HepG2 (cell line): Measurements from ENCODE around the gene TRIM3. TPM values are rescaled to one million over a fixed set of nuclear protein-coding genes. Genes with fewer than 3 reads are reported as not detected.

Experiments
- ATAC-seq: fragments of 200-7000 bp; cut with Tn5 transposase; 3 replicates; pipeline ENCODE4 v1.9.1; 2020; ENCODE audit warnings: mild to moderate bottlenecking, moderate library complexity
- BruUV-seq: library from RNA; stranded (reverse); fragments of 400-500 nt; replicated peaks from 2 replicates; lab custom pipeline; 2021; lab: Mats Ljungman, UMichigan
- CTCF ChIA-PET: fragments of 300-600 bp; formaldehyde crosslinking; extraction: SDS; loops from one replicate; lab custom pipeline; 2021; ENCODE audit warnings: low total read pairs, inconsistent platforms, low intra/inter-chr PET ratio; lab: Yijun Ruan, JAX
- POLR2A ChIA-PET: fragments of 350-600 bp; sonication (Branson Sonifier 250); formaldehyde crosslinking; loops from one replicate; lab custom pipeline; 2020; ENCODE audit warnings: antibody characterized with exemption, inconsistent platforms; lab: Yijun Ruan, JAX
- DNase-seq: peaks from one replicate; pipeline ENCODE4 v3.0.0-alpha.2; 2015; ENCODE audit warnings: low spot score
- FAIRE-seq: peaks from 3 replicates; lab custom pipeline; 2011; peaks lifted over from hg19 to GRCh38; lab: Jason Lieb, UNC
- H2AFZ ChIP-seq: one replicate; pipeline ENCODE4 v1.6.1; 2011; ENCODE audit warnings: low read length, inconsistent platforms
- H3K27ac ChIP-seq: fragments of 300-600 bp; 3 replicates; pipeline ENCODE4 v1.8.0; 2011; ENCODE audit warnings: mixed run types, mild to moderate bottlenecking, mixed read lengths, low read length, inconsistent platforms; ENCODE audit not compliant: insufficient read depth; ENCODE audit errors: extremely low read length
- H3K27me3 ChIP-seq, 2 experiments: fragments of 200-600 bp in 1 of 2; 2 replicates in 1 of 2; 3 replicates in 1 of 2; pipeline versions ENCODE4 v1.6.0 to v1.8.0; 2011; ENCODE audit warnings: low read length in 2 of 2, mild to moderate bottlenecking in 2 of 2, moderate library complexity in 2 of 2, inconsistent platforms in 1 of 2; ENCODE audit not compliant: insufficient read depth in 2 of 2, control insufficient read depth in 1 of 2
- H3K36me3 ChIP-seq, 2 experiments: fragments of 200-600 bp in 1 of 2; replicated peaks in 1 of 2; 2 replicates in 1 of 2; 3 replicates in 1 of 2; pipeline versions ENCODE4 v1.5.1 to v1.8.0; 2011; ENCODE audit warnings: low read length in 2 of 2, inconsistent platforms in 1 of 2; ENCODE audit not compliant: insufficient read depth in 2 of 2, control insufficient read depth in 1 of 2
- H3K4me1 ChIP-seq: 2 replicates; pipeline ENCODE4 v1.5.1; 2012; ENCODE audit warnings: low read length, inconsistent platforms; ENCODE audit not compliant: insufficient read depth
- H3K4me2 ChIP-seq: 2 replicates; pipeline ENCODE4 v1.6.0; 2011; ENCODE audit warnings: low read depth, low read length, inconsistent platforms
- H3K4me3 ChIP-seq, 3 experiments: fragments of 200-600 bp in 1 of 3; sonication (generic), shearing (Covaris generic) in 1 of 3; replicated peaks in 1 of 3; 2 replicates each; pipeline ENCODE4 v1.5.1; 2011 to 2016; ENCODE audit warnings: low read length in 3 of 3, inconsistent platforms in 2 of 3, low read depth in 2 of 3, mild to moderate bottlenecking in 2 of 3, control low read depth in 1 of 3, mixed read lengths in 1 of 3; ENCODE audit not compliant: insufficient read depth in 1 of 3
- H3K79me2 ChIP-seq: one replicate; pipeline ENCODE4 v1.6.1; 2011; ENCODE audit warnings: low read length, inconsistent platforms; ENCODE audit not compliant: insufficient read depth
- H3K9ac ChIP-seq: 2 replicates; pipeline ENCODE4 v1.6.0; 2011; ENCODE audit warnings: mild to moderate bottlenecking, low read depth, low read length, inconsistent platforms; ENCODE audit not compliant: insufficient read depth
- H3K9me3 ChIP-seq: 2 replicates; pipeline ENCODE4 v1.5.1; 2012; ENCODE audit warnings: mild to moderate bottlenecking, low read length
- H4K20me1 ChIP-seq: 2 replicates; pipeline ENCODE4 v1.6.0; 2011; ENCODE audit warnings: inconsistent platforms, mild to moderate bottlenecking, low read length, moderate library complexity; ENCODE audit not compliant: insufficient read depth
- CEBPG ChIP-seq: IDR thresholded peaks from 2 replicates; pipeline ENCODE4 v1.6.1; 2016
- HIVEP1 ChIP-seq: sonication (generic); formaldehyde crosslinking; IDR thresholded peaks from 2 replicates; pipeline ENCODE4 v1.4.0; 2020; ENCODE audit warnings: mild to moderate bottlenecking, missing genetic modification reagents
- MAFF ChIP-seq: IDR thresholded peaks from 2 replicates; pipeline ENCODE4 v1.6.1; 2011; ENCODE audit warnings: low read depth, low read length, improper control_type of control experiment
- MAFK ChIP-seq, 2 experiments: IDR thresholded peaks in 1 of 2; conservative IDR thresholded peaks in 1 of 2; 2 replicates each; pipeline ENCODE4 v1.6.1; 2011; ENCODE audit warnings: improper control_type of control experiment in 2 of 2, low read length in 2 of 2
- NFRKB ChIP-seq: fragments of 450-650 bp; IDR thresholded peaks from 2 replicates; pipeline ENCODE4 v1.6.1; 2017
- ZNF143 ChIP-seq: sonication (generic); formaldehyde crosslinking; IDR thresholded peaks from 2 replicates; pipeline ENCODE4 v1.4.0; 2020; ENCODE audit warnings: missing genetic modification reagents
- ZNF205 ChIP-seq: IDR thresholded peaks from 2 replicates; pipeline ENCODE4 v1.6.1; 2018; ENCODE audit warnings: missing biosample characterization, missing genetic modification reagents
- ZNF33B ChIP-seq: sonication (generic); formaldehyde crosslinking; IDR thresholded peaks from 2 replicates; pipeline ENCODE4 v1.5.1; 2020; ENCODE audit warnings: mild to moderate bottlenecking, missing genetic modification reagents
- ZNF605 ChIP-seq: sonication (generic); formaldehyde crosslinking; IDR thresholded peaks from 2 replicates; pipeline ENCODE4 v1.8.0; 2022; ENCODE audit warnings: mild to moderate bottlenecking, missing genetic modification reagents
- ZNF746 ChIP-seq: sonication (generic); formaldehyde crosslinking; IDR thresholded peaks from 2 replicates; pipeline ENCODE4 v1.8.0; 2022; ENCODE audit warnings: mild to moderate bottlenecking, missing genetic modification reagents
- ZSCAN31 ChIP-seq: sonication (generic); formaldehyde crosslinking; IDR thresholded peaks from 2 replicates; pipeline ENCODE4 v1.5.0; 2020; ENCODE audit warnings: low read depth, mild to moderate bottlenecking, missing genetic modification reagents
- WGBS: methylation state at CpG from one replicate; pipeline ENCODE4 v1.1.6; 2017; ENCODE audit warnings: low lambda C conversion rate; 5-methylcytosine and 5-hydroxymethylcytosine counted together
- in situ Hi-C: cut with HindIII; loops from 2 replicates; pipeline ENCODE4 v1.10.0; 2017; ENCODE audit warnings: low pct_unique_long_range_greater_than_20kb; ENCODE audit not compliant: extremely low pct_ligation_motif_present
- intact Hi-C: fragments of 100-400 bp; cut with micrococcal nuclease; formaldehyde crosslinking; loops from one replicate; pipeline ENCODE4 v1.10.0; 2022; ENCODE audit not compliant: unreplicated experiment
- polyA plus RNA-seq, 8 experiments: library from polyadenylated mRNA; depleted of rRNA in 3 of 8; stranded (reverse) in 7 of 8; unstranded in 1 of 8; fragments of >200 nt; fragmentation: Illumina TruSeq in 4 of 8; extraction: Trizol in 4 of 8; gene quantifications; 2 replicates each; pipeline versions ENCODE4 v1.2.1 to v1.2.3, GENCODE V29; 2011 to 2016; ENCODE audit warnings: low read depth in 4 of 8, missing spikeins in 1 of 8, mixed read lengths in 1 of 8; ENCODE audit not compliant: insufficient read depth in 1 of 8
- total RNA-seq, 5 experiments: library from RNA; depleted of rRNA; stranded (reverse); fragments of >200 nt; fragmentation: Illumina TruSeq; extraction: Trizol; gene quantifications; 2 replicates each; pipeline ENCODE4 v1.2.3, GENCODE V29; 2016; ENCODE audit warnings: low read depth in 1 of 5
- TF ChIP-seq, protein P1 (sequence below): sonication (generic); formaldehyde crosslinking; conservative IDR thresholded peaks from 2 replicates; pipeline ENCODE4 v1.8.0; 2022; ENCODE audit warnings: missing genetic modification reagents
- TF ChIP-seq, protein P2 (sequence below): sonication (generic); formaldehyde crosslinking; IDR thresholded peaks from 2 replicates; pipeline ENCODE4 v1.4.0; 2020; ENCODE audit warnings: missing genetic modification reagents

TRIM3 gene
- total and polyA plus RNA-seq, 2 of the 13 experiments (the other 11 are each of a cell fraction or from before 2014, with no cell fraction given), result 3.6 to 6.3 TPM

DNA sequence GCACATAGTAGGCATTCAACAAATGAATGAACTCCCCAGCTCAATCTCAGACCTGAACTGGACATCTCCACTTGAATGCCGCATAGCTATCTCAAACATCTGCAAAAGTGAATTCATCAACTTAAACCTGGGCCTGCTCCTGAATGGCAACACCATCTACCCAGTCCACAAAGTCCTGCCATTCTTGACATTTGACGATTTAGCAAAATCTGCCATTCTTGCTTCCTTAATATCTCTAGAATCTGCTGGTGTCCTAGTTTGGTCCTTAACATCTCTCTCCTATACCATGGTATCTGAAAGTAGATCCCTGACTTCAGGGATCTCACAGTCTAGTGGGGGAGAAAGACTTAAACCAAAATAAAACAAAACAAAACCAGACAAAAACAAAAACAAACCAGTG, 20.6 kb downstream of the TRIM3 start:
- H3K9ac ChIP-seq, result no peak overlapping the region
- CTCF ChIA-PET, result no interaction called here
- no peak overlapping the region for H3K27ac ChIP-seq
- BruUV-seq, result no TSS peak
- ATAC-seq (no peak), FAIRE-seq (no peak), DNase-seq (no peak)
- intact Hi-C loops, result no loop called here
- POLR2A ChIA-PET, result no interaction called here
- H3K4me1 ChIP-seq, result no peaks in the 10 kb centered on the region
- no peak overlapping the region for H3K4me2 ChIP-seq
- H3K9me3 ChIP-seq, result no peaks in the 10 kb centered on the region
- in situ Hi-C loops, result no loop called here
- H2AFZ ChIP-seq, result no peak overlapping the region
- H3K4me3 ChIP-seq, result no peak overlapping the region
- H3K27me3 ChIP-seq, result no peaks in the 10 kb centered on the region
- TF ChIP-seq MAFF (peak; percentile 64), ZNF746 (CRISPR knock-in tag) (no peak), MAFK (conservative IDR thresholded peaks at IDR 0.05 in 1 of 2, IDR thresholded peaks at IDR 0.05 in 1 of 2; ENCODE audit: low read length in 2 of 2) (peak; percentile 71 to 77)
- H3K79me2 ChIP-seq, result no peaks in the 10 kb centered on the region
- no peaks in the 10 kb centered on the region for H4K20me1 ChIP-seq
- WGBS, result 97% methylated on average over 2 of the region's 2 CpGs
- peaks cover 6 to 7% of the 10 kb centered on the region in 2 experiments; a peak in 3 of 5 replicates for H3K36me3 ChIP-seq

DNA sequence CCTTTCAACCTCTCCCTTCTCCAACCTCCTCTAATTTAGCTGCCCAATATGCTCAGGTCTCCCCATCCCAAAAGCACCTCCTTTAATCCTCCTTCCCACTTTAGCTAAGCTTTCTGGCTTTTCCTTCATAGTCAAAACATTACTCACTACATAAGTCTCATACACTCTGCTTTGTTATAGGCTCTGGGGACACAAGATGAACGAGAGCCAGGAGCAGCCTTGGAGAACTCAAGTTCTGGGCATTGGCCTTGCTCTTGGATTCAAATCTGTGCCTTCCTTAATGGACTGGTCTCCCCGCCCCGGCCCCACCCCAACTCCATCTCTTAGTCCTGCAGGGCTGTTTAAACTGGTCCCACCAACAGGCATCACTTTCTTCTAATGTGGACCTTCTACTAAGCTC, 21.5 kb downstream of the TRIM3 start:
- ChIA-PET POLR2A (no interaction called here), CTCF (no interaction called here)
- Histone ChIP-seq H3K27me3 (no peaks in the 10 kb centered on the region), H3K4me2 (no peak overlapping the region), H3K36me3 (peaks cover 6 to 7% of the 10 kb centered on the region in 2 experiments; a peak in 3 of 5 replicates), H3K79me2 (no peaks in the 10 kb centered on the region), H3K4me1 (no peaks in the 10 kb centered on the region), H2AFZ (no peak overlapping the region), H4K20me1 (no peaks in the 10 kb centered on the region), H3K9ac (no peak overlapping the region), H3K27ac (no peak overlapping the region), H3K4me3 (no peak overlapping the region), H3K9me3 (no peaks in the 10 kb centered on the region)
- intact Hi-C loops, result no loop called here
- WGBS, result 84% methylated on average over 3 of the region's 3 CpGs
- FAIRE-seq (no peak), DNase-seq (no peak), ATAC-seq (no peak)
- BruUV-seq, result no TSS peak
- in situ Hi-C loops, result no loop called here
- no peak for TF ChIP-seq ZNF33B (CRISPR knock-in tag)
- no peak for TF ChIP-seq ZNF605 (CRISPR knock-in tag)
- TF ChIP-seq CEBPG, result no peak
- TF ChIP-seq ZNF143 (CRISPR knock-in tag), result no peak
- no peak for TF ChIP-seq ZNF205 (CRISPR knock-in tag)
- no peak for TF ChIP-seq HIVEP1 (CRISPR knock-in tag)
- TF ChIP-seq, protein P1, sequence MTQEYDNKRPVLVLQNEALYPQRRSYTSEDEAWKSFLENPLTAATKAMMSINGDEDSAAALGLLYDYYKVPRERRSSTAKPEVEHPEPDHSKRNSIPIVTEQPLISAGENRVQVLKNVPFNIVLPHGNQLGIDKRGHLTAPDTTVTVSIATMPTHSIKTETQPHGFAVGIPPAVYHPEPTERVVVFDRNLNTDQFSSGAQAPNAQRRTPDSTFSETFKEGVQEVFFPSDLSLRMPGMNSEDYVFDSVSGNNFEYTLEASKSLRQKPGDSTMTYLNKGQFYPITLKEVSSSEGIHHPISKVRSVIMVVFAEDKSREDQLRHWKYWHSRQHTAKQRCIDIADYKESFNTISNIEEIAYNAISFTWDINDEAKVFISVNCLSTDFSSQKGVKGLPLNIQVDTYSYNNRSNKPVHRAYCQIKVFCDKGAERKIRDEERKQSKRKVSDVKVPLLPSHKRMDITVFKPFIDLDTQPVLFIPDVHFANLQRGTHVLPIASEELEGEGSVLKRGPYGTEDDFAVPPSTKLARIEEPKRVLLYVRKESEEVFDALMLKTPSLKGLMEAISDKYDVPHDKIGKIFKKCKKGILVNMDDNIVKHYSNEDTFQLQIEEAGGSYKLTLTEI, result no peak
- no peak for TF ChIP-seq NFRKB
- TF ChIP-seq, protein P2, sequence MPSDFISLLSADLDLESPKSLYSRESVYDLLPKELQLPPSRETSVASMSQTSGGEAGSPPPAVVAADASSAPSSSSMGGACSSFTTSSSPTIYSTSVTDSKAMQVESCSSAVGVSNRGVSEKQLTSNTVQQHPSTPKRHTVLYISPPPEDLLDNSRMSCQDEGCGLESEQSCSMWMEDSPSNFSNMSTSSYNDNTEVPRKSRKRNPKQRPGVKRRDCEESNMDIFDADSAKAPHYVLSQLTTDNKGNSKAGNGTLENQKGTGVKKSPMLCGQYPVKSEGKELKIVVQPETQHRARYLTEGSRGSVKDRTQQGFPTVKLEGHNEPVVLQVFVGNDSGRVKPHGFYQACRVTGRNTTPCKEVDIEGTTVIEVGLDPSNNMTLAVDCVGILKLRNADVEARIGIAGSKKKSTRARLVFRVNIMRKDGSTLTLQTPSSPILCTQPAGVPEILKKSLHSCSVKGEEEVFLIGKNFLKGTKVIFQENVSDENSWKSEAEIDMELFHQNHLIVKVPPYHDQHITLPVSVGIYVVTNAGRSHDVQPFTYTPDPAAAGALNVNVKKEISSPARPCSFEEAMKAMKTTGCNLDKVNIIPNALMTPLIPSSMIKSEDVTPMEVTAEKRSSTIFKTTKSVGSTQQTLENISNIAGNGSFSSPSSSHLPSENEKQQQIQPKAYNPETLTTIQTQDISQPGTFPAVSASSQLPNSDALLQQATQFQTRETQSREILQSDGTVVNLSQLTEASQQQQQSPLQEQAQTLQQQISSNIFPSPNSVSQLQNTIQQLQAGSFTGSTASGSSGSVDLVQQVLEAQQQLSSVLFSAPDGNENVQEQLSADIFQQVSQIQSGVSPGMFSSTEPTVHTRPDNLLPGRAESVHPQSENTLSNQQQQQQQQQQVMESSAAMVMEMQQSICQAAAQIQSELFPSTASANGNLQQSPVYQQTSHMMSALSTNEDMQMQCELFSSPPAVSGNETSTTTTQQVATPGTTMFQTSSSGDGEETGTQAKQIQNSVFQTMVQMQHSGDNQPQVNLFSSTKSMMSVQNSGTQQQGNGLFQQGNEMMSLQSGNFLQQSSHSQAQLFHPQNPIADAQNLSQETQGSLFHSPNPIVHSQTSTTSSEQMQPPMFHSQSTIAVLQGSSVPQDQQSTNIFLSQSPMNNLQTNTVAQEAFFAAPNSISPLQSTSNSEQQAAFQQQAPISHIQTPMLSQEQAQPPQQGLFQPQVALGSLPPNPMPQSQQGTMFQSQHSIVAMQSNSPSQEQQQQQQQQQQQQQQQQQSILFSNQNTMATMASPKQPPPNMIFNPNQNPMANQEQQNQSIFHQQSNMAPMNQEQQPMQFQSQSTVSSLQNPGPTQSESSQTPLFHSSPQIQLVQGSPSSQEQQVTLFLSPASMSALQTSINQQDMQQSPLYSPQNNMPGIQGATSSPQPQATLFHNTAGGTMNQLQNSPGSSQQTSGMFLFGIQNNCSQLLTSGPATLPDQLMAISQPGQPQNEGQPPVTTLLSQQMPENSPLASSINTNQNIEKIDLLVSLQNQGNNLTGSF, result no peak
- TF ChIP-seq ZSCAN31 (CRISPR knock-in tag), result no peak
